B cell (primary cell): ENCODE data around the gene ITSN1. TPM values are rescaled to one million over a fixed set of nuclear protein-coding genes. Genes with fewer than 3 reads are reported as not detected.

Experiments used
- ATAC-seq: fragments of 200-7000 bp; cut with Tn5 transposase; one replicate; pipeline ENCODE4 v1.10.0; 2021; ENCODE audit warnings: low read depth, mild to moderate bottlenecking, moderate number of reproducible peaks, moderate library complexity
- CTCF ChIA-PET: fragments of 350-600 bp; sonication (Branson Sonifier 250); formaldehyde crosslinking; loops from one replicate; lab custom pipeline; 2021; ENCODE audit warnings: antibody characterized with exemption, inconsistent platforms; lab: Charles Lee
- POLR2A ChIA-PET: fragments of 350-600 bp; sonication (Branson Sonifier 250); formaldehyde crosslinking; loops from one replicate; lab custom pipeline; 2021; ENCODE audit warnings: antibody characterized with exemption; lab: Charles Lee
- DNase-seq: peaks from one replicate; pipeline ENCODE4 v3.0.0; 2013
- H2AFZ ChIP-seq: 2 replicates; pipeline ENCODE4 v1.6.1; 2012; ENCODE audit warnings: mild to moderate bottlenecking, low read depth, low read length; ENCODE audit not compliant: insufficient read depth, poor library complexity, severe bottlenecking
- H3K27ac ChIP-seq, 2 donors: 1 replicate in 1 of 2; 2 replicates in 1 of 2; pipeline ENCODE4 v1.5.1; 2012 to 2013; ENCODE audit warnings: low read length in 2 of 2, mild to moderate bottlenecking in 2 of 2, moderate library complexity in 1 of 2
- H3K27me3 ChIP-seq, 4 experiments: fragments of 200-600 bp in 1 of 4; sonication (generic) in 1 of 4; replicated peaks in 1 of 4; 1 replicate in 2 of 4; 2 replicates in 2 of 4; pipeline versions ENCODE4 v1.6.1 to v1.7.0; 2013 to 2016; ENCODE audit warnings: low read length in 3 of 4, mild to moderate bottlenecking in 2 of 4, mixed read lengths in 1 of 4, moderate library complexity in 1 of 4; ENCODE audit not compliant: insufficient read depth in 4 of 4, control insufficient read depth in 3 of 4; ENCODE audit errors: control extremely low read depth in 1 of 4
- H3K36me3 ChIP-seq, 2 experiments: replicated peaks in 1 of 2; 1 replicate in 1 of 2; 2 replicates in 1 of 2; pipeline versions ENCODE4 v1.6.1 to v1.7.1; 2013; ENCODE audit warnings: low read length in 1 of 2; ENCODE audit not compliant: insufficient read depth in 2 of 2, control insufficient read depth in 1 of 2; ENCODE audit errors: control extremely low read depth in 1 of 2, extremely low read depth in 1 of 2
- H3K4me1 ChIP-seq, 2 donors: fragments of 200-600 bp in 1 of 2; sonication (generic) in 1 of 2; 1 replicate in 1 of 2; 2 replicates in 1 of 2; pipeline versions ENCODE4 v1.5.1 to v1.6.1; 2013 to 2017; ENCODE audit warnings: low read length in 2 of 2; ENCODE audit not compliant: control insufficient read depth in 2 of 2, insufficient read depth in 2 of 2
- H3K4me2 ChIP-seq: replicated peaks from 2 replicates; pipeline ENCODE3; 2012; ENCODE audit warnings: mild to moderate bottlenecking, low read depth, low read length; ENCODE audit not compliant: poor library complexity, severe bottlenecking
- H3K4me3 ChIP-seq, 5 experiments: fragments of 200-600 bp in 1 of 5; sonication (generic) in 1 of 5; 1 replicate in 3 of 5; 2 replicates in 2 of 5; pipeline versions ENCODE4 v1.5.1 to v1.7.0; 2011 to 2016; ENCODE audit warnings: low read length in 4 of 5, mild to moderate bottlenecking in 4 of 5, low read depth in 2 of 5, control low read depth in 1 of 5, moderate library complexity in 1 of 5; ENCODE audit not compliant: insufficient read depth in 1 of 5; ENCODE audit errors: control extremely low read depth in 1 of 5, extremely low read depth in 1 of 5
- H3K79me2 ChIP-seq: fragments of 200-600 bp; sonication (generic); one replicate; pipeline ENCODE4 v1.6.0; 2016; ENCODE audit warnings: low read length; ENCODE audit not compliant: control insufficient read depth, insufficient read depth
- H3K9ac ChIP-seq: fragments of 200-600 bp; sonication (generic); 2 replicates; pipeline ENCODE4 v1.6.1; 2017; ENCODE audit warnings: mild to moderate bottlenecking, low read length, moderate library complexity
- H3K9me3 ChIP-seq, 3 donors: one replicate each; pipeline versions ENCODE4 v1.6.1 to v1.7.1; 2013; ENCODE audit warnings: low read length in 2 of 3; ENCODE audit not compliant: control insufficient read depth in 2 of 3, insufficient read depth in 1 of 3; ENCODE audit errors: control extremely low read depth in 1 of 3
- H4K20me1 ChIP-seq: 2 replicates; pipeline ENCODE4 v1.6.0; 2012; ENCODE audit warnings: mild to moderate bottlenecking, low read length; ENCODE audit not compliant: insufficient read depth, control insufficient read depth, poor library complexity, severe bottlenecking
- H3K27ac Mint-ChIP-seq: one replicate; pipeline ENCODE4 v1.8.0; 2021; ENCODE audit warnings: mixed read lengths
- H3K27me3 Mint-ChIP-seq: one replicate; pipeline ENCODE4 v1.8.0; 2021; ENCODE audit warnings: mixed read lengths
- H3K4me1 Mint-ChIP-seq: one replicate; pipeline ENCODE4 v1.8.0; 2021; ENCODE audit warnings: mixed read lengths
- H3K4me3 Mint-ChIP-seq: one replicate; pipeline ENCODE4 v1.8.0; 2021; ENCODE audit warnings: mixed read lengths
- H3K9me3 Mint-ChIP-seq: one replicate; pipeline ENCODE4 v1.8.0; 2022; ENCODE audit warnings: mixed read lengths; ENCODE audit not compliant: insufficient read depth
- EZH2 ChIP-seq: IDR thresholded peaks from 2 replicates; pipeline ENCODE4 v1.6.1; 2012; ENCODE audit warnings: borderline replicate concordance, low read depth, mild to moderate bottlenecking, moderate library complexity, low read length; ENCODE audit not compliant: insufficient read depth, poor library complexity, severe bottlenecking
- WGBS: methylation state at CpG from one replicate; pipeline ENCODE4 v1.1.5; 2013; ENCODE audit warnings: missing lambda C conversion rate; ENCODE audit not compliant: insufficient coverage; 5-methylcytosine and 5-hydroxymethylcytosine counted together
- intact Hi-C: fragments of 100-400 bp; cut with micrococcal nuclease; formaldehyde crosslinking; loops from one replicate; pipeline ENCODE4 v1.10.0; 2022
- polyA plus RNA-seq: library from polyadenylated mRNA; depleted of rRNA; stranded (reverse); fragments of >200 nt; gene quantifications from 2 replicates; pipeline ENCODE4 v1.2.3, GENCODE V29; 2012
- total RNA-seq, 2 donors: library from RNA; stranded (reverse); fragments of 120-200 nt in 1 of 2; gene quantifications; 1 replicate in 1 of 2; 2 replicates in 1 of 2; pipeline versions ENCODE4 v1.2.3 to v1.2.4, GENCODE V29; 2013 to 2022
- TF ChIP-seq, protein P1 (sequence below): fragments of 200-600 bp; IDR thresholded peaks from one replicate; pipeline ENCODE4 v1.8.0; 2022; ENCODE audit warnings: antibody characterized with exemption, mild to moderate bottlenecking

The ITSN1 gene
- total and polyA plus RNA-seq, 2 donors (not counting 1 experiment from before 2014, with no cell fraction given), result 0.31 to 2.4 TPM

DNA sequence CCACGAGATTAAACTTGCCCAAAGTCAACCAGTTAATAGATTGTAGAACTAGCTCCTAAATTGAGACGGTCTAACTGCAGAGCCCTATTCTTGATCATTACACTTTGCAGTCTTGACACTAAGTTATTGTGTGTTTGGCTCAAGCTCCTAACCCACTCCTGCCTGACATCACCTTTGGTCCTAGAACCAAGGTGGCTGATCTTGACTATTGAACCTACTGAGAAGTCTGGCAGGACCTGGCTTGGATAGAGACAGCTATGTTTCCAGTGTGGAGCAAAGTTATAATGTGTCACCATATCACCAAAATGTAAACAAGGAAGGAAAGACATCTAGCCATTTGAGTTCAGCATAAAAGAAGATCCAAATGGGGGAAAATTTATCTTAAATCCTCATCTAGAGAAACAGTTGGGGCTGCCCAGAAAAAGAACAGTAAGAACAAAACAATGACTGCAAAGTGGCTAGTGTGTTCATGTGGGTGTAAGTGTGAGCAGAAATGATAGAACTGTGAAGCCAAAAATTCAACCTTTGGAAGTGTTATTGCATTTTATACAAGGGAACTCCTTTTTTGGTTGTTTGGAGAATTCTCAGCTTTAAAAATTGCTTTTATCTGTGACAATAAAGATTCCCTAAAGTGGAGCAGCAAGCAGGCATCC lies 166.5 kb downstream of the ITSN1 start:
- TF ChIP-seq EZH2, result no peak
- TF ChIP-seq, protein P1, sequence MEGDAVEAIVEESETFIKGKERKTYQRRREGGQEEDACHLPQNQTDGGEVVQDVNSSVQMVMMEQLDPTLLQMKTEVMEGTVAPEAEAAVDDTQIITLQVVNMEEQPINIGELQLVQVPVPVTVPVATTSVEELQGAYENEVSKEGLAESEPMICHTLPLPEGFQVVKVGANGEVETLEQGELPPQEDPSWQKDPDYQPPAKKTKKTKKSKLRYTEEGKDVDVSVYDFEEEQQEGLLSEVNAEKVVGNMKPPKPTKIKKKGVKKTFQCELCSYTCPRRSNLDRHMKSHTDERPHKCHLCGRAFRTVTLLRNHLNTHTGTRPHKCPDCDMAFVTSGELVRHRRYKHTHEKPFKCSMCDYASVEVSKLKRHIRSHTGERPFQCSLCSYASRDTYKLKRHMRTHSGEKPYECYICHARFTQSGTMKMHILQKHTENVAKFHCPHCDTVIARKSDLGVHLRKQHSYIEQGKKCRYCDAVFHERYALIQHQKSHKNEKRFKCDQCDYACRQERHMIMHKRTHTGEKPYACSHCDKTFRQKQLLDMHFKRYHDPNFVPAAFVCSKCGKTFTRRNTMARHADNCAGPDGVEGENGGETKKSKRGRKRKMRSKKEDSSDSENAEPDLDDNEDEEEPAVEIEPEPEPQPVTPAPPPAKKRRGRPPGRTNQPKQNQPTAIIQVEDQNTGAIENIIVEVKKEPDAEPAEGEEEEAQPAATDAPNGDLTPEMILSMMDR, result no peak
- no peak overlapping the region for H3K4me2 ChIP-seq
- H2AFZ ChIP-seq, result no peak overlapping the region
- POLR2A ChIA-PET, result interaction anchor here (0.6 kb wide), 1 partner anchor 84 kb away, joined by 3 read pairs; no protein-coding TSS in a partner anchor
- no peaks in the 10 kb centered on the region for H3K36me3 ChIP-seq
- CTCF ChIA-PET, result no interaction called here
- no peak overlapping the region for H3K4me3 Mint-ChIP-seq
- no peaks in the 10 kb centered on the region for H3K4me1 ChIP-seq
- no CpG with 5 or more reads among the region's 2 CpGs for WGBS
- intact Hi-C loops, result no loop called here
- no peak for ATAC-seq
- H3K27me3 Mint-ChIP-seq, result no peaks in the 10 kb centered on the region
- no peaks in the 10 kb centered on the region for H3K27me3 ChIP-seq
- no peaks in the 10 kb centered on the region for H3K79me2 ChIP-seq
- no peak overlapping the region for H3K27ac Mint-ChIP-seq
- no peaks in the 10 kb centered on the region for H4K20me1 ChIP-seq
- no peaks in the 10 kb centered on the region for H3K9me3 Mint-ChIP-seq
- H3K4me3 ChIP-seq, result no peak overlapping the region
- H3K9me3 ChIP-seq, result no peaks in the 10 kb centered on the region
- H3K9ac ChIP-seq, result no peak overlapping the region
- DNase-seq, result no peak
- no peaks in the 10 kb centered on the region for H3K4me1 Mint-ChIP-seq
- H3K27ac ChIP-seq, result no peak overlapping the region

DNA sequence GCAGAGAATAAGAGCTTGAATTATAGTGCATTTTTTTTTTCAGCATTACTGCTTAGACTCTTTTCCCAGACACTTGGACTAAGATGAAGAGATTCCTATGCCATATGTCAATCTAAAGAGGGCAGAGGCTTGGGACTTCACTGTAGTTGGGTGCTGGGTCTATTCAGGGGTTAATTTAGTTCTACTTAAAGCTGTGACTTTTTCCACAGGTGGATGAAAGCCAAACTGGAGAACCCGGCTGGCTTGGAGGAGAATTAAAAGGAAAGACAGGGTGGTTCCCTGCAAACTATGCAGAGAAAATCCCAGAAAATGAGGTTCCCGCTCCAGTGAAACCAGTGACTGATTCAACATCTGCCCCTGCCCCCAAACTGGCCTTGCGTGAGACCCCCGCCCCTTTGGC lies 168.5 kb downstream of the ITSN1 start:
- no peaks in the 10 kb centered on the region for H3K79me2 ChIP-seq
- no peaks in the 10 kb centered on the region for H3K4me1 Mint-ChIP-seq
- H2AFZ ChIP-seq, result no peak overlapping the region
- H3K4me3 ChIP-seq, result no peak overlapping the region
- POLR2A ChIA-PET, result no interaction called here
- CTCF ChIA-PET, result no interaction called here
- H3K27ac Mint-ChIP-seq, result no peak overlapping the region
- no peaks in the 10 kb centered on the region for H3K36me3 ChIP-seq
- no peak overlapping the region for H3K9ac ChIP-seq
- H3K4me3 Mint-ChIP-seq, result no peak overlapping the region
- peaks cover 6% of the 10 kb centered on the region for H3K27me3 Mint-ChIP-seq
- H3K9me3 Mint-ChIP-seq, result no peaks in the 10 kb centered on the region
- intact Hi-C loops, result no loop called here
- H3K4me2 ChIP-seq, result no peak overlapping the region
- no peaks in the 10 kb centered on the region for H4K20me1 ChIP-seq
- ATAC-seq (no peak), DNase-seq (no peak)
- no peak overlapping the region for H3K27ac ChIP-seq
- no peaks in the 10 kb centered on the region for H3K27me3 ChIP-seq
- TF ChIP-seq, protein P1, result no peak
- no peaks in the 10 kb centered on the region for H3K9me3 ChIP-seq
- 93% methylated on average over 2 of the region's 4 CpGs for WGBS
- H3K4me1 ChIP-seq, result no peaks in the 10 kb centered on the region
